Epithelial cell of proximal tubule (primary cell): ENCODE data around the gene ECHS1. TPM values are rescaled to one million over a fixed set of nuclear protein-coding genes. Genes with fewer than 3 reads are reported as not detected.

ENCODE experiments used
- DNase-seq: peaks from one replicate; pipeline ENCODE4 v3.0.0-alpha.2; 2011; ENCODE audit warnings: low read depth
- H3K4me3 ChIP-seq: 2 replicates; pipeline ENCODE4 v1.5.1; 2011; ENCODE audit warnings: low read depth, mild to moderate bottlenecking, low read length
- total RNA-seq: library from RNA; depleted of rRNA; stranded (reverse); fragments of >200 nt; gene quantifications from 2 replicates; pipeline ENCODE4 v1.2.3, GENCODE V29; 2015
- TF ChIP-seq, protein P1 (sequence below): conservative IDR thresholded peaks from 2 replicates; pipeline ENCODE4 v1.5.1; 2012; ENCODE audit warnings: low read depth, mild to moderate bottlenecking, low read length

Gene ECHS1
- total RNA-seq, 1 donor from 2014 or later = 130 TPM

DNA sequence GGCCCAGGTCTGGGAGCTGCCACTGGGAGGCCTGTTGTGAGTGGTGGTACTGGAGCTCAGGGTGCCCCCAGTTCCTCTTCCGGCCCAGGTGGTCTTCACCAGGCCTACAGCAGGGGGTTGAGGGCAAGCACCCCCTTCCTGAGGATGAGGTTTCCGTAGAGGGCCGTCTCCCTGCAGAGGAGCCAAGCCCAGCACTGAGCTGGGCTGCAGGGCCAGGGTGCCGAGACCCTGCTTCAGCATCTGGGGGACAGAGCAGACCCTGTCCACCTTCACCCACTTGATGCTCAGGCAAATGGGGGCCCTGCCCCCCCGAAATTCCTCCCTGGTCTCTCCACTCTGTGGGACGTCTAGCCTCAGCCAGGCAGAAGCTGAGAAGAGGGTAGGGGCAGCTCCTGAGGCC, 17.9 kb downstream of the ECHS1 start:
- DNase-seq = no peak
- no peak overlapping the region for H3K4me3 ChIP-seq
- TF ChIP-seq, protein P1, sequence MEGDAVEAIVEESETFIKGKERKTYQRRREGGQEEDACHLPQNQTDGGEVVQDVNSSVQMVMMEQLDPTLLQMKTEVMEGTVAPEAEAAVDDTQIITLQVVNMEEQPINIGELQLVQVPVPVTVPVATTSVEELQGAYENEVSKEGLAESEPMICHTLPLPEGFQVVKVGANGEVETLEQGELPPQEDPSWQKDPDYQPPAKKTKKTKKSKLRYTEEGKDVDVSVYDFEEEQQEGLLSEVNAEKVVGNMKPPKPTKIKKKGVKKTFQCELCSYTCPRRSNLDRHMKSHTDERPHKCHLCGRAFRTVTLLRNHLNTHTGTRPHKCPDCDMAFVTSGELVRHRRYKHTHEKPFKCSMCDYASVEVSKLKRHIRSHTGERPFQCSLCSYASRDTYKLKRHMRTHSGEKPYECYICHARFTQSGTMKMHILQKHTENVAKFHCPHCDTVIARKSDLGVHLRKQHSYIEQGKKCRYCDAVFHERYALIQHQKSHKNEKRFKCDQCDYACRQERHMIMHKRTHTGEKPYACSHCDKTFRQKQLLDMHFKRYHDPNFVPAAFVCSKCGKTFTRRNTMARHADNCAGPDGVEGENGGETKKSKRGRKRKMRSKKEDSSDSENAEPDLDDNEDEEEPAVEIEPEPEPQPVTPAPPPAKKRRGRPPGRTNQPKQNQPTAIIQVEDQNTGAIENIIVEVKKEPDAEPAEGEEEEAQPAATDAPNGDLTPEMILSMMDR = no peak

DNA sequence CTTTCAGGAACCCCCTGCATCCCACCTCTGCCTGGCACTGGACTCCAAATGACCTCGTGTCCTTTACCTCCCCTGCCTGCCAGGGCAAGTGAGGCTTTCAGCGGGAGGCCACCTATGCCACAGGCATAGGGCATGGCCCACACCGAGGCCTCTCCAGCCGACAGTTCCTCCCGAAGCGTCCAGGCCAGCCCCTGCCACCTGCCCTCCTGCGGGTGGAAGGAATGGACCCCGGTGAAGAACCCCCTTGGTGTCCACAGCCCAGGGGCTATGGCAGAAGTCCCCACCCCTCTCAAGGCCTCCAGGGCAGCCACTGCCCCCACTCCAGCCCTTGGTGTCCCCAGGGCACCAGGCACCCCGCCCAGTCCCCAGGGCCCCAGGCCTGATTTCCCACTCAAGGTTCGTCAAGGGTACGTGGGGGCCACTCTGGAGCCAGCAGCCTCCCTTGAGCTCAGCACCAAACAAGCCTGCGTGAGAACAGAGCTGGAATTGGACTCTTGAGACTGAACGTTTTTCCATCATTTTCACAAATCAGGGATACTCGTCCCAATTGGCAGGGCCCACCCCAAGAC, 18.4 kb downstream of the ECHS1 start:
- no peak for DNase-seq
- TF ChIP-seq, protein P1 = no peak
- H3K4me3 ChIP-seq = no peak overlapping the region

DNA sequence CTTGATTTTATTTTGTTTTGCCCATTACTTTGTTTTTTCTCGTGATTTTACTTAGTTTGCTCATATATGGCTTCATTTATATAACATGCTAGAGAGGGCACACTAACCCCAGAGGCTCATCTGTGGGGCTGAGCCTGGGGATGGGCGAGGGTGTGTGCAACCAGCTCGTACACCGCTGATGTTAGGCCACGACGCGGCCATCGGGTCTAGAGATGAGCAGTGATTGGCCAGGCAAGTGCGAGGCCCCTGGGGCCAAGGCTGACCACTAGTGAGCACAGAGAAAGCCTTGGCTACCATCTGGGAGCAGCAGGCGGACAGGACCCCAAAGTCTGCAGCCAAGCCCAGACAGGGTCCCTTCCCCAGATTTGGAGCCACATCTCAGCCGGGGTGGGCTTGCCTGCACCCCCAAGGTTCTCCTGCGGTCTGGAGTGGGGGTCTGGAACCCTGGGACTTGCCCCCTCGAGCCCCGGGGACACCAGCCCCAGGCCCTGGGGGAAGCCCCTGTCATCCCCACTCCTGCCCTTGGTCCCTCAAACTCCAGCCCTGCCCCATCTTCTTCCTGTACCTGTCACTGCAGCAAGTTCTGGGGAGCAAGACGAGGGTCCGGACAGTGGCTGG, 19.1 kb downstream of the ECHS1 start:
- no peak for DNase-seq
- no peak overlapping the region for H3K4me3 ChIP-seq
- TF ChIP-seq, protein P1 = no peak

DNA sequence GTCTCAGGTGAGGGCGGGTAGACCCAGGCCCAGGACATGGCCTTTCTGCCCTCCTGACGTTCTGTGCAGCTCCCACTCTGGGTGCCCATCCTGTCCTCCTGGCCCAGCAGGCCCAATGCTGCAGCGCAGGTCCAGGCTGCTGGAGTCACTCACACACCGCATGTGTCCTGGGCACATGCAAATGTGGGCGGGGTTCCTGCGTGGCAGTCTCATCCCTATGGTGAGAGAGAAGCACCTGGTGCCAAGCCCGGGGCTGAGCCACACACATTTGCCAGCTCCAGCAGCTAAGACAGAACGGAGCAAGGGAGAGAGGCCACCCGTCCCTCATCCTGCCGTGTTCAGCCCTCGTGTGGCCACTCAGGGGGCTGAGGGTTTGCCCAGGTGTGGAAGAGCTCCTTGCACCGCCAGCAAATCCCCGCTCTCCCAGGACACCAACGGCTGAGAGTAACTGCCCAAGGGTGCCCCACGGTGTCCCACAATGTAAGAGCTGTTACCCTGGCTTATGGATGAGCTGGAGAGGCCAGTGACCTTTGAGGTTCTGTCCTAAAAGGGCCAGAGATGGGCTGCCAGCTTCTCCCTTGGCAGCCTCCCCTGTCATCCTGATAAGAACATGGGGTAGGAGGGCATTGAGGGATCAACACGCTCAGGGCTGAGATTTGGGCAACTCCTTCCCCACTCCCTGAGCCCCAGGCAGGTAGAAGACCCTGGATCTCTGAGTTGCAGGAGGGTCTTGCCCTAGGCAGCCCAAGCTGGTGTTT, 19.8 kb downstream of the ECHS1 start:
- TF ChIP-seq, protein P1 = no peak
- DNase-seq = no peak
- H3K4me3 ChIP-seq = no peak overlapping the region

DNA sequence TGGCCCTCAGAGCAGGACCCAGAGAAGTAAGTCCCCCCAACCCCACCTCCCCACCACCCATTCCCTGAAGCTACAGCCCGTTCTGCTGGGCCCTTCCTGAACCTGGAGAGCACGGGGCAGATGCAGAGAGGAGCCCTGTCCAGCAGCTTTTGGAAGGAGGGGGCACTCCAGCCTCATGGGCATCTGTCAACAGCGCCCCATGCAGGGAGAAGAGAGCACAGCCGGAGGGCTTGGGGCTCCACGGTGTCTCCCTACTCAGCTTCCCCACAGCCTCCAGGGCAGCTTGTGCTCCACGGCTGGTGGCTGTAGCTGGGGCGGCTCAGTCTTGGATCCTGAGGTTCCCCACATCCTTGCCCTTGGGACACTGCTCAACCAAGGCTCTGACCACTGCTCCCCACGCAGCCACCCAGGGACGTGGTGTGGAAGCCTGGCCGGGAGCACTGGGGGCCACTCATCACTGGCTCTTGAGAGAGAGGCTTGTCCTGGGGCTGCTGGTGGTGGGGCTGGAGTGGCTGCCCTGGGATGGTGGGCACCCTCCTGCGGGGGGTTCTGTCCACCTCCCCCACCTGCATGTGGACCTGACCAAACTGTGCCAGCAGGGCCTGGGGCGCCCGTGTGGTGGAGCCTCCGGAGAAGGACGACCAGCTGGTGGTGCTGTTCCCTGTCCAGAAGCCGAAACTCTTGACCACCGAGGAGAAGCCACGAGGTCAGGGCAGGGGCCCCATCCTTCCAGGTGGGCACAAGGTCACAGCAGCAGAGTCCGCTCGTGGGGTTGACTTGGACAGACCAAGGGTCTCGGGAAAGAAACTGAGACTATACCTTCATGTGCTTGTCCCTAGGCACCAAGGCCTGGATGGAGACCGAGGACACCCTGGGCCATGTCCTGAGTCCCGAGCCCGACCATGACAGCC, 21.5 kb downstream of the ECHS1 start:
- no peak overlapping the region for H3K4me3 ChIP-seq
- DNase-seq = no peak
- TF ChIP-seq, protein P1 = no peak

DNA sequence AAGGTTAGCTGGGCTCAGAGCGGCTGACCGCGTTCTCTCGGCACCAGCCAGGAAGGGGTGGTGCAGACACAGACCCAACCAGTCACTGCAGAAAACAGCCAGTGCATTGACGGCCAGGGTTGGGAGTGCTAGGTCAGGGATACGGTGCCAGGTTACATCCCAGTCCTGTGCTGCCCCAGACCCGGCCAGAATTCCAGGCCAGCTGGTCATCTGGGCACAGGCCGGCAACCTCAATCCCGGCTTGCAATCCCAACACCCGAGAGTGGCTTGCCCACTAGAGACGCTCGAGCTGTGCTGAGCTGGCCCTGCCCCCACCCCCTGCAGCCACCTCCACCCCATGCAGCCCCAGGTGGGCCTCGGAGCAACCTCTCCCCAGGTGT, 22.2 kb downstream of the ECHS1 start:
- TF ChIP-seq, protein P1 = no peak
- no peak for DNase-seq
- H3K4me3 ChIP-seq = no peak overlapping the region
